DMS114 treated with DMSO at 0.1 percent for 48 hours (cell line): ENCODE measurements around the gene BRMS1L.

ENCODE experiments used
- DNase-seq: peaks from one replicate; lab custom pipeline; 2025; ENCODE audit not compliant: unreplicated experiment; lab: John Stamatoyannopoulos, UW

Gene BRMS1L

DNA sequence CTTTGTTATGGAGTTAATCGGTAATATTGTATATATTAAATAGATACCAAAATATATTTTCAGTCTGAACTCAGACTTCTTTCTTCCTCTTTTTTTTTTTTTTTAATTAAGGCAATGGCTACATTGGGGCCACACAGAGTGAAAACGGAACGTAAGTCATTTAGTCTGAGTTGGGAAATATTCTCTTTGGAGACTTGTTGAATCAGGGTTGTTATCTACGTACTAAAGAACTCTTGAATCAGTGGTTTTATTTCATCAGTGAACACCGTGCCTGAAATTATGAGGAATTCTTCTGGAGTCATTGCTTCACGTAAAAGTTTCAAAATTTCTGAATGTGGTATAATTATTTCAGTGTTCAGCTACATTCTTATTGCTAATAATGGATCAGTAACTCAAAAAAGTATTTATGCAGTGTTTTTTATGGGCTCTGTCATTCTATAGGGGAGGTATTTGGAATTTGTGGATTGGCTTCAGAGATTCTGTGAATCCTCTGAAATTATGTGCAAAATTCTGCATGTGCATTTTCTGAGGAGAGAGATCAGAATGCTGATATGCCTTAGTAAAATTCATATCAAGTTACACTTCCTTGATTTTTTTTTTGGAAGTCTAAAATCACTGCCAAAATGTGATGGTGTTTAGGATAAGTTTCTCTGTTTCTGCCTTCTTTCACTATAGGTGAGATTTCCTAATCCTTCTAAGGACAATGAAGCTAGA is 39.6 kb downstream of the BRMS1L start:
- DNase-seq = no peak

DNA sequence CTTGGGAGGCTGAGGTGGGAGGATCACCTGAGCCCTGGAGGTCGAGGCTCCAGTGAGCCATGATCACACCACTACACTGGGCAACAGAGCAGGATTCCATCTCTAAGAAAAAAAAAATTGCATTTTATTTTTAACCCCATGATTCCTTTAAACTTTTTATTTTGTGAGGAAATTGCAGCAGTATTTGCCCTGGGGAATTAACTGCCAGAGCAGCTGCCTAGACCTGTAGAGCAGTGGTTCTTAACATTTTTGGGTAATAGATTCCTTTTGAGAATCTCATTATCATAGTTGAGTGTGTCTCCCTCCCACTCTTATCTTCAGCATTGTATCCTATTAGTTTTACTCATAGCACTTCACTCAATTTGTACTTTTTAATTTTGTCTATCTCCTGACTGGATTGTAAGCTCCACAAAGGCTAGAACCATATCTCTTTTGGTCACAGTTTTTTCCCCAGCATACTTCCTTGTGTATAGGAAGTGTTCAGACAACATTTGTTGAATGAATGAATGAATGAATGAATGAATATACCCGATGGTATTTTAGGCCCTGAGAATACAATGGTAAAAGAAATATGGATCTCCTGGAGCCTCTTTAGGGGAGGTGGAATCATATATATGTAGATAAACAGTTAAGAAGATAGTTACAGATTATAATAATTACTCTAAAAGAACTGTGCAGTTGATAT is 40.6 kb downstream of the BRMS1L start:
- DNase-seq = no peak

DNA sequence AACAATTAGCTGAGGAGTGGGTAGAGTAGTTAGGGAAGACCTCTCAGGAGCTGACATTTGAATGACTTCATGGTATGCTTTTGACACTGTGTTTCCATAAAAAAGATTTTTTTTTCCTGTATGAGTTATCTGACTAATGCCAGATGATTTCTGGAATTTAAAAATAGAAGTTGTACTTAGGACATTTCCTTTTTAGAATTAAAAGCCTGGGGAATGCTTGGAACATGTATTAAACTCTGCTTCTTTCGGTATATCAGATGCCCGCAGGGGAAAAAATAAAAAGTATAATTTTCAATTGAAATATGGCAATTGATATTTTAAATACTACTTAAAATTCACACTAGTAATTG is 41.1 kb downstream of the BRMS1L start:
- no peak for DNase-seq

DNA sequence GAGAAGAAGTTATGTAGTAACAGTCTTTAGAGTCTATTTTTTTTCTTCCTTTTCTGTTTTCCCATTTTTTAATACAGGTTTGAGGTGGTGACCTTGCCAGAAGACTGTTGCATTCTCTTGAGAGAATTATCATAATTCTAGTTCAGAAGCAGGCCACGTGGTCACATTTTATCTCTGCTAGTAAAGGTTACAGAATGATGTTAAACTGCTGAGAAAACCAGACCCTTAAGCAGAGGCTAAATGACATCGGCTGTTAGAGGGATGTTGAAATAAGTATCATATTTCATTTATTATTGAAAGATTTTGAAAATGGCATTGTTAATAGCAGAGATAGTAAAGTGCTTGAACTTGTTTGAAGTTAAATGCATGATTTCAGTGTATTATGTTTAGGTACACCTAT is 49.2 kb downstream of the BRMS1L start:
- no peak for DNase-seq

DNA sequence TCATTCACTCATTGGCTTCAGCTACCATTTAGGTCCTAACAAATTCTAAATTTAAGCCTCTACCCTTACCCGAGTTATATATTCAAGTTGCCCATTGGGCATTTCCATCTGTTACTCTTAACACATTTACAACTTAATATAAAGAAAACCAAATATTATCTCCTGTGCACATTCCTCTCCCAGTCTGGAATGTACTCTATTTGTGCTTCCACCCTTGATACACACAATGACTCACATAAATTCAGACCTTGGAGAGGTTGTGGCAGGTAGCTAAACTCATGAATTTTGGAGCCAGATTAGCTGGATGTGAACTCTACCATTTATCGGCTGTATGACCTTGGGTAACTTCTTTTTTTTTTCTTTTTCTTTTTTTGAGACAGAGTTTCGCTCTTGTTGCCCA is 51.1 kb downstream of the BRMS1L start:
- no peak for DNase-seq

- no peak for DNase-seq
Observed at GRCh38 chr14:35878272-35879150, 52.4 kb downstream of the BRMS1L start.

GRCh38 chr14:35879151-35879648 is 53.1 kb downstream of the BRMS1L start:
- DNase-seq = no peak

DNA sequence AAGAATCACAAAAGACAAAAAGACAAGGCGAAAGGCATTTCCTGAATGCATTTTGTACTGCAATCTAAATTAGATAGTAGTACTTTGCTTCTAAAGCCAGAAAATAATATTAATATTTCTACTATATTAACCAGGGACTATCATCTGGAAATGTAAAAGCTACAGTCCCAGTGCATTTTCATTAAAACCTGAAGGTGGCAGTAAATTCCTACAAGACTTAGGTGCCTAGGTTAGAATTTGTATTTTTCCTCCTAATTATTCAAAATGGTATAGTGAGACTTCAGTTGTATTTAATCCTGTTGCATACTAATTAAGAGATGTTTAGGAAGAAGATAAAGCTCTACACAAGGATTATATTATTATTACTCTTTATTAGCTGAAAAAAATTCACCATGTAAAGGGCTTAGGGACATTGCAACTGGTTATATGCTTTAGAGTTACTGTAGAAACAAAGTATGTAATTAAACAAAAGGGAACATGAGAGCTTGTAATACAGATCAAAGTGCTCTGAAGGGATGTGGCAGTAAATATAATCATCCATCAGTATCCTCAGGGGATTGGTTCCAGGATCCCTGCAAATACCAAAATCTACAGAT is 53.6 kb downstream of the BRMS1L start:
- DNase-seq = peak; percentile 4

DNA sequence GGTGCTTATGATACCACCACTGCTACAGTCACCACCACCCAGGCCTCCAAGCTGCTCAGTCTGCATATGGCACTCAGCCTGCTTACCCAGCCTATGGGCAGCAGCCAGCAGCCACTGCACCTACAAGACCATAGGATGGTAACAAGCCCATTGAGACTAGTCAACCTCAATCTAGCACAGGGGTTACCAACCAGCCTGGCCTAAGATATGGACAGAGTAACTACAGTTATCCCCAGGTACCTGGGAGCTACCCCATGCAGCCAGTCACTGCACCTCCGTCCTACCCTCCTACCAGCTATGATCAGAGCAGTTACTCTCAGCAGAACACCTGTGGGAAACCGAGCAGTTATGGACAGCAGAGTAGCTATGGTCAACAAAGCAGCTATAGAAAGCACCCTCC is 55.1 kb downstream of the BRMS1L start:
- DNase-seq = no peak

GRCh38 chr14:35883677-35884293 is 57.6 kb downstream of the BRMS1L start:
- peak; percentile 40 for DNase-seq

DNA sequence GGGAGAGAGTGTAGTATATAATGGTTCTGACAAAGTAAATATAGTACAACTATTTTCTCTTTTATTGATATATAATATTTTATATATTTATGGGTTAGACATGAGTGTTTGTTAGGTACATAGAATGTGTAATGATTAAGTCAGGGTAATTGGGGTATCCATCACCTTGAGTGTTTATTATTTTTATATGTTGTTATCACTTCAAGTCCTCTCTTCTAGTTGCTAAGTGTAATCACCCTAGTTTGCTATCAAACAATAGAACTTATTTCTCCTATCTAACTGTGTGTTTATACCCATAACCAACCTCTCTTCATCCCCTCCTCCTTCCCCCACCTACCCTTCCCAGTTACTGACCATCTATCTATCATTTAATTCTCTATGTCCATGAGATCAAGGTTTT is 64.2 kb downstream of the BRMS1L start:
- DNase-seq = no peak

DNA sequence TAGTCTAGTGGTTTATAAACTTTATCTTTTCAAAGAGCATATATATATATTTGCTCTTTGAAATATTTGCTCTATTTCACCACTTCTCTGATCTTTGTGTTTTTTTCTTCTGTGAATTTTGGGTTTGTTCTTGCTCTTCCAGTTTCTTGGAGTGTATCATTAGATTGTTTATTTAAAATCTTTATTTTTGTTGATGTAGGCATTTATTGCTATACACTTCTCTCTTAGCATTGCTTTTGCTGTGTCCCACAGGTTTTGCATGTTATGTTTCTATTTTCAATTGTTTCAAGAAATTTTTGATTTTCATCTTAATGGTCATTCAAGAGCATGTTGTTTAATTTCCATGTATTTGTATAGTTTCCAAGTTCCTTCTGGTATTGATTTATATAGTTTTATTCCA is 69.1 kb downstream of the BRMS1L start:
- no peak for DNase-seq

DNA sequence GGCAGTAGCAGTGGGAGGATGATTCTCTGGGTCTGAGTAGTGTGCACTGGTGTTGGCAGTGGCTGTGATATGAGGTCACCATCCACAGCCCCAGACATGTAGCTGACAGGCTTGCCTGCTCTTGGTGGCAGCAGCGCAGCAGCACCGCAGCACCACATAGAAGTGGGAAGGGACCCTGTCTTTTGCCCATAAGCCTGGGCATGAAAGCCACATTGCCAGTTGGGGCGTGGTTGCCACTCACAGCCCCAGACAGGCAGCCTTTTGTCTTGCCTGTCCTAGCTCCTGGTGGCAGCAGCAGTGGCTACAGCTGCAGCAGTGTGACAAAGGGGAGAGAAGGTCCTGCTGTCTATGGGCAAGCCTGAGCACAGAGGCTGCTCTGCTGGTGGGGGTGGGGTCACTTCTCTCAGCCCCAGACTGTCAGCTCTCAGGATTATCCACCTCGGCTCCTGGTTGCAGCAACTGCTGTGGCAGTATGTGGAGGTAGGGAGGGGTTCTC is 71.5 kb downstream of the BRMS1L start:
- DNase-seq = no peak

DNA sequence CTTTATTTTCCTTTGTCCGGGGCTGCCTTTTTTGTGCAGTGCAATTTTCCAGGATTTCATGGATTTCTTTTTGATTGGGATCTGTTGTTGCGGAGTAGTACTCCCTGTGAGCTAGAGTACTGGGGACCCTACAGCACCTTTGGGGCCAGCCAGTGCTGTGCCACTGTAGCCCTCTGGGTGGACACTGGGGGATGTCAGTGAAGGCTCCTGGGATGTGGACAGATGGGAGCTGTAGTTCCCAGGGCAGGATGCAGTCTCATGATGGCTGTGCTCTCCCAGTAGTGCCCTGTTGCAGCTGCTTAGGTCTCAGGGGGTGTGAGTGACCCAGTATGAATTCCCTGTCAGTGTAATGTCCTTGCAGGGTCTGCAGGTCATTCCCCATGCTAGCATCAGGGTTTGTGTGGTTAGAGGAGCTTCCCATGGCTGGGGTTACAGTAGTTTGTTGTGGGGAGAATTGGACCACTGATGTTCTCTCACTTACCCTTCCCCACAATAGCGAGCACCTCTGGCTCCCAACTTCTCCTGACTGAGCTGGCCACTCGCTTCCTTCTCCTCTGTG is 72.2 kb downstream of the BRMS1L start:
- no peak for DNase-seq

GRCh38 chr14:35900741-35901140 is 74.6 kb downstream of the BRMS1L start:
- no peak for DNase-seq

DNA sequence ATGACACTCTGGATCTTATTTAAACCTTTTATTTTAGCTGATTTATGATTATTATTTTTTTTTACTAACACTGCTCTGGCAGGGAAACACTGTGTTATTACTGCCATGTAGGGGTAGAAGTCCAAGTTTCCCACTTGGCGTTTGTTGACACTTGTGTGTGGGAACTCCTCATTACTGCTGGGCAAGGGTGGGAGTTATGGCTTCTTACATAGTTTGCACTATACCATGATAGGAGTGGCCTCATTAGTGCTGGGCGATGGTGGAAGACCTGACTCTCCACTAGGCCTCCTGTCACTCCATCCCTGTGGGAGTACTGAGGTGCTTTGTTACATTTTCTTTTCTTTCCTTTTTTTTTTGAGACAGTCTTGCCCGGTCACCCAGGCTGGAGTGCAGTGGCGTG is 83.5 kb downstream of the BRMS1L start:
- DNase-seq = no peak

DNA sequence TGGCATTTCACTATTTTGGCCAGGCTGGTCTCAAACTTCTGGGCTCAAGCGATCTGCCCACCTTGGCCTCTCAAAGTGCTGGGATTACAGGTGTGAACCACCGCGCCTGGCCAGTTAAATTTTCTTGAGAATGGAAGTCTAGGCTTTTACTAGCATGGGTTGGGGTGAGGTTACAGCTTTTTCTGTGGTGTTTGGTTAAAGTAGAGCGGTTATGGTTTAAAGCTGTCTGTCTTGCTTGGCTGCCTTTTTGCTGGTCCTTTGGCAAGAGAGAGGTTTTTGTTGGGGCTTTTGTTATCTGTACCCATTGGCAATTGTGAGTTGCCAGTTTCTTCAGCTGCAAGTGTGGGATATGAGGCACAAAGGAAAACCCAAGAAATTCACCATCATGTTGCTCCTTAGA is 84.1 kb downstream of the BRMS1L start:
- no peak for DNase-seq

DNA sequence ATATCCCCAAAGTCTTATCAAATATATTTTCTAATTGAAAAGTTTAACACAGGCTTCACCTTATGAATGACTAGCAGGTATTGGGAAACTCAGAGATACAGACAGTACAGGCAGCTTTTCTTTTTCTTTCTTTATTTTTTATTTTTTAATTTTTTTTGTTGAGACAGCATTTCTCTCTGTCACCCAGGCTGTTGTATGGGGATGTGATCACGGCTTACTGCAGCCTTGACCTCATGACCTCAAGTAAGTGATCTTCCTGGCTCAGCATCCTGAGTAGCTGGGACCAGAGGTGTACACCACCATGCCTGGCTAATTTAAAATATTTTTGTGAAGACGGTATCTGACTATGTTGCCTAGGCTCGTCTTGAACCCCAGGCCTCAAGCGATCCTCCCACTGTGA is 85.0 kb downstream of the BRMS1L start:
- no peak for DNase-seq

GRCh38 chr14:35915185-35915584 is 89.0 kb downstream of the BRMS1L start:
- no peak for DNase-seq

GRCh38 chr14:35915775-35916174 is 89.6 kb downstream of the BRMS1L start:
- no peak for DNase-seq
